DND-41 (cell line): ENCODE results near the gene LRRC74A.

Experiments used
- CTCF ChIP-seq: IDR thresholded peaks from 2 replicates; pipeline ENCODE4 v1.5.1; 2012; ENCODE audit warnings: borderline replicate concordance, low read length, moderate library complexity, mild to moderate bottlenecking; ENCODE audit not compliant: poor library complexity, severe bottlenecking; ENCODE audit errors: extremely low read depth
- EZH2 ChIP-seq: IDR thresholded peaks from 3 replicates; pipeline ENCODE4 v1.6.1; 2012; ENCODE audit warnings: borderline replicate concordance, low read depth, mild to moderate bottlenecking, moderate library complexity, low read length, inconsistent platforms; ENCODE audit not compliant: severe bottlenecking

- TF ChIP-seq EZH2 (no peak), CTCF (no peak)
These were observed 61.0 kb downstream of the LRRC74A start for GRCh38 chr14:76887191-76887590.
